Ishikawa (cell line): ENCODE measurements around the gene MDC1.

Source experiments
- CEBPB ChIP-seq: IDR thresholded peaks from 2 replicates; pipeline ENCODE4 v1.6.1; 2012
- CREB1 ChIP-seq: IDR thresholded peaks from 2 replicates; pipeline ENCODE4 v1.6.1; 2012; ENCODE audit warnings: low read depth
- EGR1 ChIP-seq: IDR thresholded peaks from 2 replicates; pipeline ENCODE4 v1.6.1; 2012
- EP300 ChIP-seq: IDR thresholded peaks from 2 replicates; pipeline ENCODE4 v1.6.1; 2012; ENCODE audit warnings: borderline replicate concordance
- FOXM1 ChIP-seq: IDR thresholded peaks from 2 replicates; pipeline ENCODE4 v1.6.1; 2012; ENCODE audit warnings: low read depth, borderline replicate concordance
- NFIC ChIP-seq: IDR thresholded peaks from 2 replicates; pipeline ENCODE4 v1.6.1; 2012
- RAD21 ChIP-seq: IDR thresholded peaks from 2 replicates; pipeline ENCODE4 v1.6.1; 2012; ENCODE audit warnings: low read depth
- TAF1 ChIP-seq: IDR thresholded peaks from 2 replicates; pipeline ENCODE4 v1.6.1; 2012; ENCODE audit warnings: low read depth, mild to moderate bottlenecking
- TCF12 ChIP-seq: IDR thresholded peaks from 2 replicates; pipeline ENCODE4 v1.6.1; 2012; ENCODE audit warnings: low read depth
- TEAD4 ChIP-seq: IDR thresholded peaks from 2 replicates; pipeline ENCODE4 v1.6.1; 2012
- YY1 ChIP-seq: IDR thresholded peaks from 2 replicates; pipeline ENCODE4 v1.6.1; 2012; ENCODE audit warnings: low read depth
- ZBTB7A ChIP-seq: IDR thresholded peaks from 2 replicates; pipeline ENCODE4 v1.6.1; 2012; ENCODE audit warnings: low read depth
- TF ChIP-seq, protein P1 (sequence below): IDR thresholded peaks from 2 replicates; pipeline ENCODE4 v1.6.1; 2012
- TF ChIP-seq, protein P2 (sequence below): IDR thresholded peaks from 2 replicates; pipeline ENCODE4 v1.6.1; 2012
- TF ChIP-seq, protein P3 (sequence below): IDR thresholded peaks from 2 replicates; pipeline ENCODE4 v1.6.1; 2012; ENCODE audit warnings: low read depth, mild to moderate bottlenecking

MDC1 gene

GRCh38 chr6:30687659-30688431, 29.2 kb downstream of the MDC1 start:
- TF ChIP-seq EGR1 (peak; percentile 80), TEAD4 (no peak)

DNA sequence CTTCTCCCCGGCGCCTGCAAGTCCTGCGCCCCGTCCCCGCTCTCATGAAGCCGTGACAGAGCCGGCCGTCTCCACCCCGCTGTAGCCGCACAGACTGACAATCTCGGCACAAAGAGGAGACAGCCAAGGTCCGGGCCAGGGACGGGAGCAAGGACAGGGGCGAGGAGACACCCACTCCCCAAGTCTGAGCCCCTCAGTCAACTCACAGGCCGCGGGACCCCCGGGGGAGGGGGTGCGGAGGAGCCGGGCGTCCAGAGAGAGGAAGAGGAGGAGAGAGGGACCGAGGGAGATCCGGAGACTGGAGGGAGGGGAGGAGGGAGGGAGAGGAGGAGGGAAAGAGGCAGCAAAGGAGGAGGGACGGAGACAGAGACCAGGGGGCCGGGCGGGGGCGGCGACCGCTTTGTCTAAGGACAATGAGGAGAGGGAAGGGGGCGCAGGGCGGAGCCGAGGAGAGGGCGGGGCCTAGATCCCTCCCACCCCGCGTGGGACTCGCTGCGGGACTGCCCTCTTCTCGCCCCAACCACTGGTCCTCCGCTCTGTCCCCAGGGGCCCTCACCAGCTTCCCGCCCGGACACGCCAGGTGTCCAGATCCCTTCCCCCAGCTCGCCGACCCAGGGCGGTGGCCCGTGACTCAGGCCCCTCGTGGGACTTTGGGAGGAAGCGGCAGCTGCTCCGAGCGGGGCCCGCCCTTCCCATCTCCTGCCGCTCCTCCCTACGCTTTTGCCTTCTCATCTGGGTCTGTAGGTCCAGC, 30.0 kb downstream of the MDC1 start:
- TF ChIP-seq FOXM1 (no peak), RAD21 (no peak), NFIC (no peak), EP300 (peak; percentile 28), TCF12 (peak; percentile 85), TEAD4 (no peak), TAF1 (0 out of 2 replicates have a peak, but pooled peaks have one; percentile 46), YY1 (no peak), EGR1 (peak; percentile 88), ZBTB7A (peak; percentile 71; the same call in 1 of the 2 replicates), CEBPB (no peak), CREB1 (no peak)
- TF ChIP-seq, protein P1, sequence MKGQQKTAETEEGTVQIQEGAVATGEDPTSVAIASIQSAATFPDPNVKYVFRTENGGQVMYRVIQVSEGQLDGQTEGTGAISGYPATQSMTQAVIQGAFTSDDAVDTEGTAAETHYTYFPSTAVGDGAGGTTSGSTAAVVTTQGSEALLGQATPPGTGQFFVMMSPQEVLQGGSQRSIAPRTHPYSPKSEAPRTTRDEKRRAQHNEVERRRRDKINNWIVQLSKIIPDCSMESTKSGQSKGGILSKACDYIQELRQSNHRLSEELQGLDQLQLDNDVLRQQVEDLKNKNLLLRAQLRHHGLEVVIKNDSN = no peak
- TF ChIP-seq, protein P2, sequence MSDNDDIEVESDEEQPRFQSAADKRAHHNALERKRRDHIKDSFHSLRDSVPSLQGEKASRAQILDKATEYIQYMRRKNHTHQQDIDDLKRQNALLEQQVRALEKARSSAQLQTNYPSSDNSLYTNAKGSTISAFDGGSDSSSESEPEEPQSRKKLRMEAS = peak; percentile 65; the same call in 1 of the 2 replicates
- TF ChIP-seq, protein P3, sequence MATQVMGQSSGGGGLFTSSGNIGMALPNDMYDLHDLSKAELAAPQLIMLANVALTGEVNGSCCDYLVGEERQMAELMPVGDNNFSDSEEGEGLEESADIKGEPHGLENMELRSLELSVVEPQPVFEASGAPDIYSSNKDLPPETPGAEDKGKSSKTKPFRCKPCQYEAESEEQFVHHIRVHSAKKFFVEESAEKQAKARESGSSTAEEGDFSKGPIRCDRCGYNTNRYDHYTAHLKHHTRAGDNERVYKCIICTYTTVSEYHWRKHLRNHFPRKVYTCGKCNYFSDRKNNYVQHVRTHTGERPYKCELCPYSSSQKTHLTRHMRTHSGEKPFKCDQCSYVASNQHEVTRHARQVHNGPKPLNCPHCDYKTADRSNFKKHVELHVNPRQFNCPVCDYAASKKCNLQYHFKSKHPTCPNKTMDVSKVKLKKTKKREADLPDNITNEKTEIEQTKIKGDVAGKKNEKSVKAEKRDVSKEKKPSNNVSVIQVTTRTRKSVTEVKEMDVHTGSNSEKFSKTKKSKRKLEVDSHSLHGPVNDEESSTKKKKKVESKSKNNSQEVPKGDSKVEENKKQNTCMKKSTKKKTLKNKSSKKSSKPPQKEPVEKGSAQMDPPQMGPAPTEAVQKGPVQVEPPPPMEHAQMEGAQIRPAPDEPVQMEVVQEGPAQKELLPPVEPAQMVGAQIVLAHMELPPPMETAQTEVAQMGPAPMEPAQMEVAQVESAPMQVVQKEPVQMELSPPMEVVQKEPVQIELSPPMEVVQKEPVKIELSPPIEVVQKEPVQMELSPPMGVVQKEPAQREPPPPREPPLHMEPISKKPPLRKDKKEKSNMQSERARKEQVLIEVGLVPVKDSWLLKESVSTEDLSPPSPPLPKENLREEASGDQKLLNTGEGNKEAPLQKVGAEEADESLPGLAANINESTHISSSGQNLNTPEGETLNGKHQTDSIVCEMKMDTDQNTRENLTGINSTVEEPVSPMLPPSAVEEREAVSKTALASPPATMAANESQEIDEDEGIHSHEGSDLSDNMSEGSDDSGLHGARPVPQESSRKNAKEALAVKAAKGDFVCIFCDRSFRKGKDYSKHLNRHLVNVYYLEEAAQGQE = no peak

- TF ChIP-seq ZBTB7A = no peak
- TF ChIP-seq, protein P2 = no peak
- no peak for TF ChIP-seq CEBPB
- TF ChIP-seq TCF12 = no peak
- TF ChIP-seq EP300 = no peak
- TF ChIP-seq, protein P1 = no peak
- no peak for TF ChIP-seq TEAD4
- no peak for TF ChIP-seq NFIC
- TF ChIP-seq FOXM1 = no peak
- TF ChIP-seq YY1 = no peak
- no peak for TF ChIP-seq TAF1
- no peak for TF ChIP-seq EGR1
- TF ChIP-seq, protein P3 = no peak
- TF ChIP-seq CREB1 = no peak
- TF ChIP-seq RAD21 = no peak
These were observed 30.8 kb downstream of the MDC1 start, which contains the start of gene PPP1R18 for GRCh38 chr6:30686009-30686907. Gene PPP1R18, minus strand, starts transcription at chr6:30686645. Its CDS starts 627 bp downstream, at chr6:30686018.

DNA sequence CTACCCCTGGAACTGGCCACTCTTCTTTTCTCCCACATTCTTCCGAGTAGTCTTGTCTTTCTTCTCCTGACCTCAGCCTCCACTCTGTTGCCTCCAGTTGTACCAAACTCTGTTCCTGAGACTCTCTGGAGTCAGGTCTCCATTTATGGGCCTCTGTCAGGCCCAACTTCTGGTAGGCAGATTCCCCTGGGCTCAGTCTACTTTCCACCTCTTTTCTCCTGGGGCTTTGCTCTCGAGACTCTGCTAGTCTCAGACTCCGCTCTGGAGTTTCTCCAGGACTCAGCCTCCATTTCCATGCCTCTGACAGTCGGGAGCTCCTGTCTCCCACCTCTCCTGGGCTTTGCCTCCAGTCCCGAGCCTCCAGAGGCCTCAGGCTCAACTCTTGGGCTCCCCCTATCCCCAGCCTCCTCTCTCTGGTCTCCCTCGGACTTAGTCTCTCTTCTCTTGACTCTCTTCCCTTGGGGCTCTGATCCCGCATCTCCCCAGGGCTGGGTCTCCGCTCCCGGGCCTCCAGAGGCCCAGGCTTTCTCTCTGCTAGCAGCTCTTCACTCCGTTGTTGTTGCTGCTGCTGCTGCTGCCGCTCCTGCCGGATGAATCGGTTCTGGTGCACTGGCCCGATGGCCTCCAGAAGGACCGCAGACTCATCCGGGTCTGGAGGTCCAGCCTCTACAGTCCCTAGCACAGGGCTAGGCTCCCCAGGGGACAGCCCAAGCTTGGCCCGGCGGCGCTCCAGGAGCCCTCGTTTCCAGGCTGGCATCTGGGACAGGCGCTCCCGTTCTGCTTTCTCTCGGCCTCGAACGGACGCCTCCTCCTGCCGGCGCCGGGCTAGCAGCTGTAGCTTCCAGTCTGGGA, 31.7 kb downstream of the MDC1 start:
- TF ChIP-seq EP300 = no peak
- TF ChIP-seq, protein P3 = no peak
- TF ChIP-seq RAD21 = no peak
- no peak for TF ChIP-seq TCF12
- TF ChIP-seq CEBPB = no peak
- TF ChIP-seq CREB1 = no peak
- no peak for TF ChIP-seq TAF1
- no peak for TF ChIP-seq YY1
- TF ChIP-seq EGR1 = no peak
- TF ChIP-seq, protein P1 = no peak
- TF ChIP-seq TEAD4 = no peak
- TF ChIP-seq FOXM1 = no peak
